ENCODE results near the gene CAMTA1. TPM values are rescaled to one million over a fixed set of nuclear protein-coding genes. Genes with fewer than 3 reads are reported as not detected.

The CAMTA1 gene
- total RNA-seq, 1 donor from 2014 or later, result 63.8 TPM

GRCh38 chr1:7678491-7679158 lies 893.4 kb downstream of the CAMTA1 start:
- no peak for DNase-seq (ENCODE audit: low spot score)
- Mint-ChIP-seq H3K4me3 (ENCODE audit: unreplicated experiment) (no peak overlapping the region), H3K9me3 (ENCODE audit: low read depth) (no peaks in the 10 kb centered on the region), H3K36me3 (ENCODE audit: low read depth) (no peaks in the 10 kb centered on the region), H3K27me3 (ENCODE audit: low read depth) (peaks cover 3% of the 10 kb centered on the region), H3K4me1 (ENCODE audit: low read depth) (no peaks in the 10 kb centered on the region), H3K27ac (ENCODE audit: unreplicated experiment) (no peak overlapping the region)
- no peak for TF ChIP-seq CTCF (IDR thresholded peaks at IDR 0.05)

- no peak overlapping the region for H3K27ac Mint-ChIP-seq (ENCODE audit: unreplicated experiment)
- H3K27me3 Mint-ChIP-seq (ENCODE audit: low read depth), result peaks cover 3% of the 10 kb centered on the region
- peak overlapping the region; percentile 76 for H3K4me3 Mint-ChIP-seq (ENCODE audit: unreplicated experiment)
- TF ChIP-seq CTCF (IDR thresholded peaks at IDR 0.05), result no peak
- no peaks in the 10 kb centered on the region for H3K36me3 Mint-ChIP-seq (ENCODE audit: low read depth)
- no peaks in the 10 kb centered on the region for H3K9me3 Mint-ChIP-seq (ENCODE audit: low read depth)
- no peaks in the 10 kb centered on the region for H3K4me1 Mint-ChIP-seq (ENCODE audit: low read depth)
- no peak for DNase-seq (ENCODE audit: low spot score)
Observed at GRCh38 chr1:7679159-7679872, 894.1 kb downstream of the CAMTA1 start.

- no peak for DNase-seq (ENCODE audit: low spot score)
- H3K4me3 Mint-ChIP-seq (ENCODE audit: unreplicated experiment), result peak overlapping the region; percentile 76
- no peaks in the 10 kb centered on the region for H3K4me1 Mint-ChIP-seq (ENCODE audit: low read depth)
- H3K9me3 Mint-ChIP-seq (ENCODE audit: low read depth), result no peaks in the 10 kb centered on the region
- no peaks in the 10 kb centered on the region for H3K36me3 Mint-ChIP-seq (ENCODE audit: low read depth)
- H3K27me3 Mint-ChIP-seq (ENCODE audit: low read depth), result peaks cover 6% of the 10 kb centered on the region
- no peak overlapping the region for H3K27ac Mint-ChIP-seq (ENCODE audit: unreplicated experiment)
- no peak for TF ChIP-seq CTCF (IDR thresholded peaks at IDR 0.05)
Observed at GRCh38 chr1:7679873-7680206, 894.6 kb downstream of the CAMTA1 start.

- peak overlapping the region; percentile 5 for H3K27ac Mint-ChIP-seq (ENCODE audit: unreplicated experiment)
- no peak for DNase-seq (ENCODE audit: low spot score)
Observed at GRCh38 chr1:7680207-7680954, 895.1 kb downstream of the CAMTA1 start.

More at GRCh38 chr1:7680207-7680954, 895.1 kb downstream of the CAMTA1 start:
- H3K4me3 Mint-ChIP-seq (ENCODE audit: unreplicated experiment), result peak overlapping the region; percentile 76
- H3K36me3 Mint-ChIP-seq (ENCODE audit: low read depth), result no peaks in the 10 kb centered on the region
- TF ChIP-seq CTCF (IDR thresholded peaks at IDR 0.05), result no peak
- H3K4me1 Mint-ChIP-seq (ENCODE audit: low read depth), result no peaks in the 10 kb centered on the region
- peaks cover 6% of the 10 kb centered on the region for H3K27me3 Mint-ChIP-seq (ENCODE audit: low read depth)
- H3K9me3 Mint-ChIP-seq (ENCODE audit: low read depth), result no peaks in the 10 kb centered on the region
